ENCODE measurements around the gene SELENOP.

- TF ChIP-seq CREB5 (CRISPR knock-in tag; IDR thresholded peaks at IDR 0.05; ENCODE audit: low read depth): no peak
- no peak for TF ChIP-seq BACH2 (CRISPR knock-in tag; IDR thresholded peaks at IDR 0.05; ENCODE audit: borderline replicate concordance)
- no peak for TF ChIP-seq ZNF70 (CRISPR knock-in tag; IDR thresholded peaks at IDR 0.05)
- no peak for TF ChIP-seq ZNF8 (CRISPR knock-in tag; IDR thresholded peaks at IDR 0.05)
- no peak for TF ChIP-seq PATZ1 (CRISPR knock-in tag; IDR thresholded peaks at IDR 0.05; ENCODE audit: borderline replicate concordance)
- no peak for TF ChIP-seq PPARA (CRISPR knock-in tag; IDR thresholded peaks at IDR 0.05; ENCODE audit: borderline replicate concordance)
- no peak for TF ChIP-seq TCF4 (CRISPR knock-in tag; IDR thresholded peaks at IDR 0.05; ENCODE audit: borderline replicate concordance)
- no peak for TF ChIP-seq TSHZ2 (CRISPR knock-in tag; IDR thresholded peaks at IDR 0.05)
- TF ChIP-seq ZFP30 (CRISPR knock-in tag; IDR thresholded peaks at IDR 0.05): no peak
- no peak for TF ChIP-seq CSDC2 (CRISPR knock-in tag; IDR thresholded peaks at IDR 0.05)
- TF ChIP-seq ZNF565 (CRISPR knock-in tag; conservative IDR thresholded peaks at IDR 0.05; ENCODE audit: low read depth): no peak
- TF ChIP-seq ZFP3 (CRISPR knock-in tag; IDR thresholded peaks at IDR 0.05): no peak
- no peak for TF ChIP-seq ARNTL (CRISPR knock-in tag; IDR thresholded peaks at IDR 0.05; ENCODE audit: borderline replicate concordance, low read depth)
- TF ChIP-seq, protein P1, sequence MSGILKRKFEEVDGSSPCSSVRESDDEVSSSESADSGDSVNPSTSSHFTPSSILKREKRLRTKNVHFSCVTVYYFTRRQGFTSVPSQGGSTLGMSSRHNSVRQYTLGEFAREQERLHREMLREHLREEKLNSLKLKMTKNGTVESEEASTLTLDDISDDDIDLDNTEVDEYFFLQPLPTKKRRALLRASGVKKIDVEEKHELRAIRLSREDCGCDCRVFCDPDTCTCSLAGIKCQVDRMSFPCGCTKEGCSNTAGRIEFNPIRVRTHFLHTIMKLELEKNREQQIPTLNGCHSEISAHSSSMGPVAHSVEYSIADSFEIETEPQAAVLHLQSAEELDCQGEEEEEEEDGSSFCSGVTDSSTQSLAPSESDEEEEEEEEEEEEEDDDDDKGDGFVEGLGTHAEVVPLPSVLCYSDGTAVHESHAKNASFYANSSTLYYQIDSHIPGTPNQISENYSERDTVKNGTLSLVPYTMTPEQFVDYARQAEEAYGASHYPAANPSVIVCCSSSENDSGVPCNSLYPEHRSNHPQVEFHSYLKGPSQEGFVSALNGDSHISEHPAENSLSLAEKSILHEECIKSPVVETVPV (CRISPR knock-in tag; IDR thresholded peaks at IDR 0.05): no peak
These were observed 25.9 kb upstream of the SELENOP start for GRCh38 chr5:42837601-42838000.
